ENCODE results near the gene NPSR1.
"Not testable (repeated sequence)": the region's sequence is repeated elsewhere in the genome, so short reads cannot be mapped to it uniquely, and the experiment has no call there.

The NPSR1 gene

DNA sequence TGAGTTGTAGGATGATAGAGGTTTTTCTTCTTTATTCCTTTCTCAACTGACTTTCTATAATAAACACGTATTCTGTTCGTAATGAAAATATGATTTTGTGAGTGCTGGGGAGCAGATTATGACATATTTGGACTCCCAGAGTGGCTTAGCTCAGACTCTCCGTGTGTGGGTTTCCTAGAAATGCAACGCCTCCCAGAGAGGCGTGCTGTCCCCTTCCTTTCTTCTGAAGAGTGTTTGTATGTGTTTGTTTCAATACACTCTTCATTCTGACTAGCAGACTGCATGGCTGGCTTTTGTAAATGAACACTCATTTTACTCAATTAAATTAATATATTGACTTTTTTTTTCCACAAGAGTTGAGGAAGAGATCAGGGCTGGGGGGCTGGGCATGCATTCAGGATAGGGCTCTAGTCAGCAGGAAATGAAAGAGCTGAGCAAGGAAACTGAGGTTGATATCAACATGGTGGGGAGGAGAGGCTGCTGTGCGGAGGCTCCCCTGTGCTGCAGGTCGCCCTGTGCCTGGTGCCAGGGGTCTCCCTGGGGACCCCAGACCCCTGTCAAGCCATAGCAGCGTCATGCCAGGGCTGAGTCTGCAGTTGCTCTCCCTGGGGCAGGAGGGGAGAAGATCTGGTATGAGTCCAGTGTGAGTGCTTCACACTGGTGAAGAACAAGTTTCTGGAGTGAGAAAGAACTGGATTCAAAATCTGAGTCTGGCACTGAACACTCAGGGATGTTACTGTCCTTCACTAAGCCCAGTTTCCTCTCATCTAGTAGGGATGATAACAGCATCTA, 221.1 kb downstream of the NPSR1 start:
- DNase-seq = not testable (repeated sequence)

DNA sequence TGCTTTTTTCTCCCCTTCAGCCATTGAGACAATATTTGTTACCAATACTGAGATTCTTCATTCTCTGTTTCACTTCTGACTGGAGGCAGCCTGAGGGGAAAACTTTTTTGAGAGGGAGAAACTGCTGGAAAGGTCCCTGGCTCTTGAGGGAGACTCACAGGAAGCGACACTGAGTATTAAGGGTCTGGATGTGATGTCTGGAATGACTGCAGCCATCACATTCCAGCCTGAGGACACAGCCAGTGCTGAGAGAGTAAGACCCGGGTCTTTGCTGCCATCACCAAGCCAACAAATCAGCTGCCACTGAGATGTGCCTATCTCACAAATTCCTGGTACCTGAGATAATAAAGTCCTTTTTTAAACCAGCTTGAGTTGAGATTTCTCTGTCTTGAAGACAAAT, 221.9 kb downstream of the NPSR1 start:
- DNase-seq = no peak

DNA sequence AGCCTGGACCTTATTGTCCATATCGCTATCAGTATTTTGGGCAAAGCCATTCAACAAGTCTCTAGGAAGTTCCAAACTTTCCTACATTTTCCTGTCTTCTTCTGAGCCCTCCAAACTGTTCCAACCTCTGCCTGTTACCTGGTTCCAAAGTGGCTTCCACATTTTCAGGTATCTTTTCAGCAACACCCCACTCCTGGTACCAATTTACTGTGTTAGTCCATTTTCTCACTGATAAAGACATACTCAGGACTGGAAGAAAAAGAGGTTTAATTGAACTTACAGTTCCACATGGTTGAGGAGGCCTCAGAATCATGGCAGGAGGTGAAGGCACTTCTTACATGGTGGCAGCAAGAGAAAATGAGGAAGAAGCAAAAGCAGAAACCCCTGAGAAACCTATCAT, 225.8 kb downstream of the NPSR1 start:
- DNase-seq = not testable (repeated sequence)

DNA sequence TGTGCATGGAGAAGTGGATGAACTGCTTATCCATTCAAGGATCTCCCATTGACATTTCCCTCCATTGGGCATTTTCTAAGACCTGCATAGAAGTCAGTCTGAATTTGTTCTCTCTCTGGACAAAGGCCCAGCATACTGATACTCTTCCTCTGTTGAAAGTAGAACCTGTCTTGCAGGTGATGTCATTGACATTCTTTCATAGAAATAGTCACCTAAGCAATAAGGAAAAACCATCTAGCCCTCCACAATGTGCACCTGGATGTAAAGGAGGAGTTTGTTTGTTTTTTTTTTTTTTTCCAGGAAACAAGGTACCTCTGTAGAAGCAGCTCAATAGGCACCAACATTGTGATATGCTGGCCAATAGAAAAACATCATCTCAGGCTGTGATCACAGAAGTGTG, 228.8 kb downstream of the NPSR1 start:
- no peak for DNase-seq

DNA sequence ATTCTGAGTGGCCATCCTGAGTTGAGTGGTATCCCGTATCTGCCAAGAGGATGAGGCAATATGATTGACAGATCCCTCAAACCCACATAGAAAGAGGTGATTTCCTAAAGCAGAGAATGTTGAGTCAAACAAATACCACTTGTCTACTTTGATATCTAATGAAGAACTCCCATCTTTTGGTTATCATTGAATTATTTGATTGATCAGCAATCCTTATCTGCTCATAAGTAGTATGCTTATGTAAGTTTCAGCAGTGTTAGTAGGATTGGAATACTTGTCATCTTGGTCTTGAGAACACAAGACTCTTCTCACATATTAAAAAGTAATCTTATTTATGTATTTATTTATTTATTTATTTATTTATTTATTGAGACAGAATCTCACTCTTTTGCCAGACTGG, 231.9 kb downstream of the NPSR1 start:
- no peak for DNase-seq

GRCh38 chr7:34895202-34895601, 237.2 kb downstream of the NPSR1 start:
- no peak for DNase-seq
